Retinal pigment epithelial cell (primary cell): ENCODE measurements around the gene ADGRE1.

Source experiments
- DNase-seq: peaks from one replicate; pipeline ENCODE4 v3.0.0-alpha.2; 2010; ENCODE audit warnings: low read depth
- H3K4me3 ChIP-seq: 2 replicates; pipeline ENCODE4 v1.5.1; 2011; ENCODE audit warnings: mild to moderate bottlenecking, low read length, control low read depth, moderate library complexity
- CTCF ChIP-seq: conservative IDR thresholded peaks from 2 replicates; pipeline ENCODE4 v1.5.1; 2011; ENCODE audit warnings: low read depth, low read length, control low read depth, inconsistent platforms

The ADGRE1 gene

GRCh38 chr19:6988257-6988656 lies 100.9 kb downstream of the ADGRE1 start:
- no peak for DNase-seq
- TF ChIP-seq CTCF = no peak

More at GRCh38 chr19:6988257-6988656, 100.9 kb downstream of the ADGRE1 start:
- no peak overlapping the region for H3K4me3 ChIP-seq
